Common myeloid progenitor, CD34-positive (primary cell): ENCODE data around the gene MICALL1.

ENCODE experiments used
- CTCF ChIA-PET: fragments of 350-600 bp; sonication (Branson Sonifier 250); formaldehyde crosslinking; loops from one replicate; lab custom pipeline; 2021; ENCODE audit warnings: antibody characterized with exemption; lab: Charles Lee
- POLR2A ChIA-PET: fragments of 350-600 bp; sonication (Branson Sonifier 250); formaldehyde crosslinking; loops from one replicate; lab custom pipeline; 2021; ENCODE audit warnings: antibody characterized with exemption; lab: Charles Lee
- DNase-seq, 3 donors: peaks; one replicate each; pipeline versions ENCODE4 v3.0.0 to v3.0.0-alpha.2; 2013
- H3K27ac ChIP-seq, 2 experiments: 1 replicate in 1 of 2; 2 replicates in 1 of 2; pipeline ENCODE4 v1.7.0; 2013; ENCODE audit warnings: inconsistent platforms in 2 of 2, low read length in 2 of 2, mild to moderate bottlenecking in 2 of 2, low read depth in 1 of 2, moderate library complexity in 1 of 2; ENCODE audit not compliant: severe bottlenecking in 2 of 2, insufficient read depth in 1 of 2, poor library complexity in 1 of 2
- H3K27me3 ChIP-seq, 5 experiments: replicated peaks in 2 of 5; 1 replicate in 3 of 5; 2 replicates in 2 of 5; pipeline versions ENCODE4 v1.6.1 to v1.7.0; 2013; ENCODE audit warnings: low read length in 4 of 5, mild to moderate bottlenecking in 2 of 5, moderate library complexity in 2 of 5, inconsistent platforms in 1 of 5; ENCODE audit not compliant: insufficient read depth in 5 of 5, control insufficient read depth in 4 of 5
- H3K36me3 ChIP-seq, 4 experiments: 1 replicate in 2 of 4; 2 replicates in 2 of 4; pipeline versions ENCODE4 v1.6.1 to v1.7.0; 2013; ENCODE audit warnings: low read length in 3 of 4, control low read depth in 1 of 4, mild to moderate bottlenecking in 1 of 4; ENCODE audit not compliant: control insufficient read depth in 4 of 4, insufficient read depth in 4 of 4
- H3K4me1 ChIP-seq, 4 experiments: 1 replicate in 3 of 4; 2 replicates in 1 of 4; pipeline versions ENCODE4 v1.6.1 to v1.7.1; 2013; ENCODE audit warnings: low read length in 3 of 4, mild to moderate bottlenecking in 3 of 4, control low read depth in 1 of 4, inconsistent platforms in 1 of 4, moderate library complexity in 1 of 4; ENCODE audit not compliant: control insufficient read depth in 4 of 4, insufficient read depth in 4 of 4; ENCODE audit errors: control extremely low read depth in 1 of 4
- H3K4me3 ChIP-seq, 7 experiments: 1 replicate in 4 of 7; 2 replicates in 3 of 7; pipeline versions ENCODE4 v1.5.1 to v1.7.0; 2013; ENCODE audit warnings: mild to moderate bottlenecking in 7 of 7, low read length in 6 of 7, moderate library complexity in 6 of 7, inconsistent platforms in 2 of 7, low read depth in 2 of 7, control low read depth in 1 of 7; ENCODE audit not compliant: insufficient read depth in 4 of 7, control insufficient read depth in 1 of 7; ENCODE audit errors: extremely low read depth in 1 of 7
- H3K9me3 ChIP-seq, 5 experiments: 1 replicate in 4 of 5; 2 replicates in 1 of 5; pipeline versions ENCODE4 v1.6.1 to v1.7.1; 2013; ENCODE audit warnings: low read length in 4 of 5, mild to moderate bottlenecking in 2 of 5, inconsistent platforms in 1 of 5, low read depth in 1 of 5, moderate library complexity in 1 of 5; ENCODE audit not compliant: control insufficient read depth in 4 of 5, insufficient read depth in 2 of 5; ENCODE audit errors: control extremely low read depth in 1 of 5
- WGBS: methylation state at CpG from one replicate; pipeline ENCODE4 v1.1.5; 2013; ENCODE audit not compliant: insufficient coverage; 5-methylcytosine and 5-hydroxymethylcytosine counted together

MICALL1 gene

GRCh38 chr22:37884420-37884819 is 21.7 kb upstream of the MICALL1 start:
- Histone ChIP-seq H3K4me3 (no peak overlapping the region), H3K27ac (no peak overlapping the region), H3K27me3 (no peaks in the 10 kb centered on the region), H3K4me1 (no peaks in the 10 kb centered on the region), H3K36me3 (peaks cover 13 to 70% (median 42%) of the 10 kb centered on the region in 4 experiments), H3K9me3 (no peaks in the 10 kb centered on the region)
- POLR2A ChIA-PET = interaction anchor here (0.6 kb wide), 1 partner anchor 21 kb away, joined by 5 read pairs; no protein-coding TSS in a partner anchor
- no peak for DNase-seq
- CTCF ChIA-PET = interaction anchor here (0.7 to 5.2 kb wide), 4 partner anchors 9 to 64 kb away, joined by 3 to 31 read pairs (median 4); no protein-coding TSS in a partner anchor
- WGBS = 100% methylated on average over 4 of the region's 6 CpGs

GRCh38 chr22:37887584-37888378 is 18.3 kb upstream of the MICALL1 start:
- Histone ChIP-seq H3K27me3 (no peaks in the 10 kb centered on the region), H3K36me3 (peaks cover 6 to 58% (median 42%) of the 10 kb centered on the region in 4 experiments), H3K27ac (peak overlapping the region in 1 of 2 experiments; percentile 25), H3K4me1 (no peaks in the 10 kb centered on the region), H3K9me3 (no peaks in the 10 kb centered on the region), H3K4me3 (no peak overlapping the region)
- POLR2A ChIA-PET = no interaction called here
- CTCF ChIA-PET = interaction anchor here (0.6 to 5.2 kb wide), 13 partner anchors 8 to 89 kb away, joined by 3 to 31 read pairs (median 3); partner anchors contain the start of gene MICALL1
- WGBS = 90% methylated on average over 4 of the region's 6 CpGs
- DNase-seq = peak in 2 of 3 donors; percentile 32

DNA sequence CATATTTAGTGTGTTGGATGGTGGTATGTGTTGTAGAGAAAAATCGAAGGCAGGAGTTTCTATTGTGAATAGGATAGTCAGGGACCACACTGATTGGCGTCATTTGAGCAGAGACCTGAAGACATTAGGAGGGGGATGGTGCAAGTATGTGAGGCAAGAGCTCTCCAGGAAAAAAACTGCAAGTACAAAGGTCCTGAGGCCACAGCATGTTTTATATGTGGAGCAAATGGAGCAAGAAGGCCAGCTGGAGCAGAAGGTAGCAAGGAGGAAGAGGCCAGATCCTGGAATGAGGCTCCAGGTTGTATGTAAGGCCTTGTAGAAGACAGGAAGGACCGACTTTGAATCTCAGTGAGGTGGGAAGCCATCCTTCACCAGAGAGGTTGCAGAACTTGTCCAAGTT is 14.2 kb upstream of the MICALL1 start:
- POLR2A ChIA-PET = no interaction called here
- no peak overlapping the region for H3K4me3 ChIP-seq
- no peaks in the 10 kb centered on the region for H3K9me3 ChIP-seq
- no peak for DNase-seq
- H3K27me3 ChIP-seq = no peaks in the 10 kb centered on the region
- peaks cover 2 to 45% (median 35%) of the 10 kb centered on the region in 4 experiments for H3K36me3 ChIP-seq
- 97% methylated on average over 3 of the region's 3 CpGs for WGBS
- CTCF ChIA-PET = interaction anchor here (0.9 to 2.0 kb wide), 5 partner anchors 8 to 74 kb away, joined by 3 to 6 read pairs (median 5); no protein-coding TSS in a partner anchor
- no peak overlapping the region for H3K27ac ChIP-seq
- peaks cover 4 to 24% (median 14%) of the 10 kb centered on the region in 4 experiments for H3K4me1 ChIP-seq

DNA sequence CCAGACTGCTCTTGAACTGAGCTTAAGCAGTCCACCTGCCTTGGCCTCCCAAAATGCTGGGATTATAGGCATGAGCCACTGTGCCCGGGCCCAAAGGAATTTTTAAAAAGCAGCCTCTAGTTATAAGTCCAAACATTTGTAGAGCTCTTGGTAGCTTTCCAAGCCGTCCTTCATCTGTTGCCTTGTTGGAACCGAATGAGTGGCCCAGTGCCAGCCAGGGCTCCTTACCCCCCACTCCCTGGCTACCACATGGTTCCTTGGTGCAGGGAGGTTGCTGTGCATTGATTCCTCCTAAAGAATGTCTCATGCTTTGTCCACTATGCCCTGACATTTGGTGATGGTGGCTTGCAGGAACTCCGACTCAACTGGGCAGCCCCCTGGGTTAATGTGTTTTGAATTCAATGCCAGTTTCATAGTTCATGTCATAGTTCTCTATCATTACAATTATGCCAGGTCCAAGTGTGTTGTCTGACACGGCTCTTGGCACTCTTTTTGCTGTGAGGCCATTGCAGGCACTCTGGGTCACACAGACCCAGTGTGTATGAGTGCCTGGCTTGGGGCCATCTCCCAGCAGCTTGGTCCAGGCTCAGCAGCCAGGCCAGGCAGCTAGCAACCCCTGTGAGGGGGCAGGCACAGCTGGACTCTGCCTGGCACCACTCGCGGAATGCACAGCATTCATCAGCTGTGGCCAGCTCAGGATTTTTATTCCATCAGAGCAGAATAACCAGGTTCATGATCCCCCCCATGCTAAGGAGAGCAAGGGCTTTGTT is 13.3 kb upstream of the MICALL1 start:
- peaks cover 2 to 40% (median 27%) of the 10 kb centered on the region in 4 experiments for H3K36me3 ChIP-seq
- ChIA-PET POLR2A (no interaction called here), CTCF (interaction anchor here (0.8 to 2.0 kb wide), 8 partner anchors 9 to 75 kb away, joined by 3 to 6 read pairs (median 3); partner anchors contain the start of gene MICALL1)
- no peak overlapping the region for H3K4me3 ChIP-seq
- no peak overlapping the region for H3K27ac ChIP-seq
- no peaks in the 10 kb centered on the region for H3K9me3 ChIP-seq
- 89% methylated on average over 4 of the region's 7 CpGs for WGBS
- no peak for DNase-seq
- peaks cover 6 to 27% (median 22%) of the 10 kb centered on the region in 4 experiments for H3K4me1 ChIP-seq
- H3K27me3 ChIP-seq = no peaks in the 10 kb centered on the region

GRCh38 chr22:37893583-37893983 is 12.5 kb upstream of the MICALL1 start:
- Histone ChIP-seq H3K27ac (no peak overlapping the region), H3K36me3 (peaks cover 2 to 32% (median 20%) of the 10 kb centered on the region in 4 experiments), H3K27me3 (no peaks in the 10 kb centered on the region), H3K4me1 (peaks cover 6 to 35% (median 29%) of the 10 kb centered on the region in 4 experiments), H3K9me3 (no peaks in the 10 kb centered on the region), H3K4me3 (no peak overlapping the region)
- ChIA-PET CTCF (interaction anchor here (0.8 to 2.0 kb wide), 4 partner anchors 12 to 76 kb away, joined by 3 to 5 read pairs (median 3); partner anchors contain the start of gene MICALL1), POLR2A (no interaction called here)
- WGBS = 100% methylated on average over 4 of the region's 5 CpGs
- DNase-seq = no peak

GRCh38 chr22:37894939-37895670 is 11.0 kb upstream of the MICALL1 start:
- Histone ChIP-seq H3K9me3 (no peaks in the 10 kb centered on the region), H3K4me3 (no peak overlapping the region), H3K27ac (no peak overlapping the region), H3K27me3 (no peaks in the 10 kb centered on the region), H3K36me3 (peaks cover 1 to 20% (median 10%) of the 10 kb centered on the region in 4 experiments), H3K4me1 (peaks cover 6 to 38% (median 29%) of the 10 kb centered on the region in 4 experiments)
- POLR2A ChIA-PET = no interaction called here
- CTCF ChIA-PET = interaction anchor here (1.4 to 2.2 kb wide), 2 partner anchors 9 to 11 kb away, joined by 3 to 14 read pairs; partner anchors contain the start of gene MICALL1
- 87% methylated on average over 6 of the region's 8 CpGs for WGBS
- DNase-seq = no peak
